Suprapubic skin (tissue), 4 donors: ENCODE results near the gene TTC28. TPM values are rescaled to one million over a fixed set of nuclear protein-coding genes. Genes with fewer than 3 reads are reported as not detected.
"Not testable (repeated sequence)": the region's sequence is repeated elsewhere in the genome, so short reads cannot be mapped to it uniquely, and the experiment has no call there.

ENCODE experiments used
- DNase-seq, 2 donors: peaks; one replicate each; pipeline ENCODE4 v3.0.0-alpha.2; 2019; ENCODE audit warnings: low spot score in 2 of 2
- H3K27ac ChIP-seq: fragments of 200-600 bp; sonication (generic); one replicate; pipeline ENCODE4 v1.5.1; 2019
- H3K27me3 ChIP-seq: fragments of 200-600 bp; sonication (generic); one replicate; pipeline ENCODE4 v1.5.1; 2019
- H3K36me3 ChIP-seq: fragments of 200-600 bp; sonication (generic); one replicate; pipeline ENCODE4 v1.5.1; 2019
- H3K4me1 ChIP-seq: fragments of 200-600 bp; sonication (generic); one replicate; pipeline ENCODE4 v1.5.1; 2019
- H3K4me3 ChIP-seq: fragments of 200-600 bp; sonication (generic); one replicate; pipeline ENCODE4 v1.5.1; 2019; ENCODE audit warnings: mild to moderate bottlenecking
- H3K9me3 ChIP-seq: fragments of 200-600 bp; sonication (generic); one replicate; pipeline ENCODE4 v1.5.1; 2019
- EP300 ChIP-seq: sonication (generic); formaldehyde crosslinking; IDR thresholded peaks from one replicate; pipeline ENCODE4 v1.6.1; 2017; ENCODE audit warnings: antibody characterized with exemption
- POLR2A ChIP-seq, 2 donors: fragments of 450-650 bp; IDR thresholded peaks; one replicate each; pipeline ENCODE4 v1.6.1; 2017; ENCODE audit warnings: antibody characterized with exemption in 2 of 2, mild to moderate bottlenecking in 2 of 2, moderate library complexity in 2 of 2
- POLR2AphosphoS5 ChIP-seq, 3 donors: sonication (generic); formaldehyde crosslinking; IDR thresholded peaks; one replicate each; pipeline ENCODE4 v1.6.1; 2017; ENCODE audit warnings: antibody characterized with exemption in 3 of 3
- WGBS: methylation state at CpG from one replicate; pipeline ENCODE4 v1.1.5; 2018; 5-methylcytosine and 5-hydroxymethylcytosine counted together
- total RNA-seq, 4 donors: library from RNA; depleted of rRNA; stranded (reverse); fragments of >200 nt; gene quantifications; one replicate each; pipeline ENCODE4 v1.1.0, GENCODE V29; 2016
- TF ChIP-seq, protein P1 (sequence below), 2 donors: fragments of 200-600 bp in 1 of 2; fragments of 450-650 bp in 1 of 2; sonication (generic) in 1 of 2; IDR thresholded peaks; one replicate each; pipeline ENCODE4 v1.5.1; 2016 to 2019; ENCODE audit warnings: antibody characterized with exemption in 2 of 2, mild to moderate bottlenecking in 1 of 2, moderate library complexity in 1 of 2

TTC28 gene
- total RNA-seq, 4 donors from 2014 or later: 8.1 to 23.1 (median 11.7) TPM

DNA sequence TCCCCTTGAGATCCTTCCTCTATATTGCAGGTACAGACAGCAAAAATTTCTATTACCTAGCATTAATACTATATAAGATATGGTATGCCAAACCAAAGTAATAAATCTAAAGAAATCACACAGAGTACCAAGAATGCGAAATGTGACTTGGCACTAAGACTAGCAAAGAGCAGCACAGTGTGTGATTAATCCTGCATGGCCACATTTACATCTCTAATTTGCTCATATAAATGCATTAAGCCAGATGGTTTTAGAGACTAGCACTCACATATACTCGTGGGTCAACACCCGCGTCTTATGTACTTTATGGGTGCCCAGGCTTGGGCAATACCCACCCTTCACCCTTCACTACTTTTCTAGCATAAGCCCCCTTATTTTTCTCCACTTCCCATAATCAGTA, 213.2 kb downstream of the TTC28 start:
- H3K4me1 ChIP-seq: peaks cover 2% of the 10 kb centered on the region
- H3K9me3 ChIP-seq: no peaks in the 10 kb centered on the region
- H3K4me3 ChIP-seq: no peak overlapping the region
- no peak overlapping the region for H3K27ac ChIP-seq
- DNase-seq: no peak
- no peaks in the 10 kb centered on the region for H3K36me3 ChIP-seq
- 87% methylated on average over 4 of the region's 4 CpGs for WGBS
- H3K27me3 ChIP-seq: no peaks in the 10 kb centered on the region
- TF ChIP-seq POLR2A (IDR thresholded peaks at IDR 0.05): no peak
- TF ChIP-seq EP300: no peak
- TF ChIP-seq, protein P1, sequence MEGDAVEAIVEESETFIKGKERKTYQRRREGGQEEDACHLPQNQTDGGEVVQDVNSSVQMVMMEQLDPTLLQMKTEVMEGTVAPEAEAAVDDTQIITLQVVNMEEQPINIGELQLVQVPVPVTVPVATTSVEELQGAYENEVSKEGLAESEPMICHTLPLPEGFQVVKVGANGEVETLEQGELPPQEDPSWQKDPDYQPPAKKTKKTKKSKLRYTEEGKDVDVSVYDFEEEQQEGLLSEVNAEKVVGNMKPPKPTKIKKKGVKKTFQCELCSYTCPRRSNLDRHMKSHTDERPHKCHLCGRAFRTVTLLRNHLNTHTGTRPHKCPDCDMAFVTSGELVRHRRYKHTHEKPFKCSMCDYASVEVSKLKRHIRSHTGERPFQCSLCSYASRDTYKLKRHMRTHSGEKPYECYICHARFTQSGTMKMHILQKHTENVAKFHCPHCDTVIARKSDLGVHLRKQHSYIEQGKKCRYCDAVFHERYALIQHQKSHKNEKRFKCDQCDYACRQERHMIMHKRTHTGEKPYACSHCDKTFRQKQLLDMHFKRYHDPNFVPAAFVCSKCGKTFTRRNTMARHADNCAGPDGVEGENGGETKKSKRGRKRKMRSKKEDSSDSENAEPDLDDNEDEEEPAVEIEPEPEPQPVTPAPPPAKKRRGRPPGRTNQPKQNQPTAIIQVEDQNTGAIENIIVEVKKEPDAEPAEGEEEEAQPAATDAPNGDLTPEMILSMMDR (IDR thresholded peaks at IDR 0.05): no peak
- no peak for TF ChIP-seq POLR2AphosphoS5 (IDR thresholded peaks at IDR 0.05)

DNA sequence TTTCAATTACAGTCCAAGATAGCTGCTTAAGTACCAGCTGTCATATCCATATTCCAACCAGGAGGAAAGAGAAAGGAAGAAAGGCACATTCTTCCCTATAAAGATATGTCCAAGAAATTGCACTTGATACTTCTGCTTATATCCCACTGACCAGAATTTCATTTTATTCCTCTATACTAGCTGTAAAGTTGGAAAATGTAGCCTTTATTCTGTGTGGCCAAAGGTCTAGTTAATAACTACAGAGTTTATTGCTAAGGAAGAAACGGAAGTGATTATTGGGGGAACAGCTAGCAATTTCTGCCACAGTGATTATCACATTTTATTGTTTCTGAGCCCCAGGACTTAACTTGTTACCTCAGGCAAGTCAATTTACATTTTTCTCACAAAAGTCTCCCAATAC, 213.8 kb downstream of the TTC28 start:
- no peaks in the 10 kb centered on the region for H3K36me3 ChIP-seq
- DNase-seq: no peak
- H3K27me3 ChIP-seq: no peaks in the 10 kb centered on the region
- H3K9me3 ChIP-seq: no peaks in the 10 kb centered on the region
- WGBS: 92% methylated on average over 1 of the region's 1 CpG
- no peak overlapping the region for H3K4me3 ChIP-seq
- TF ChIP-seq, protein P1 (IDR thresholded peaks at IDR 0.05): no peak
- TF ChIP-seq POLR2A (IDR thresholded peaks at IDR 0.05) (no peak), EP300 (no peak), POLR2AphosphoS5 (IDR thresholded peaks at IDR 0.05) (no peak)
- H3K27ac ChIP-seq: no peak overlapping the region
- peaks cover 2% of the 10 kb centered on the region for H3K4me1 ChIP-seq

DNA sequence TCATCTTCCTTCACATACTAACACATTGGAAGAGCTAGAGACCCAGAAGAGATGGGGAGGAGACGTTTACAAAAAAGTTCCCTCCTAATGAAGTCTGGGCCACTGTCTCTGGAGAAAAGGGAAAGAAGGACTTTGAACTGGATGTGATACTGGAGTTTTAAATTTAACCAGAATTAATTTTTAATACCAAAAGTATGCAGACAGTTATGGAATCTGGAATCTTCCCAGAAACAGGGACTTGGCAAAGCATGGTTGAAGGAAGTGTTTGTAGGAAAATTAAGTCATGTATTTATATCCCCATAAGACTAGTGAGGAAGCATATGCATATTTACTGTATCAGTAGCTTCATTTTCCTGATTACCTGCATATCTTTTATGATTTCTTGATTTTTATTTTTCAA, 215.5 kb downstream of the TTC28 start:
- Histone ChIP-seq H3K9me3 (no peaks in the 10 kb centered on the region), H3K4me3 (no peak overlapping the region), H3K4me1 (peaks cover 2% of the 10 kb centered on the region), H3K27me3 (no peaks in the 10 kb centered on the region), H3K27ac (no peak overlapping the region), H3K36me3 (no peaks in the 10 kb centered on the region)
- no peak for DNase-seq
- whole genome bisulfite sequencing: 50% methylated on average over 1 of the region's 1 CpG
- TF ChIP-seq POLR2A (IDR thresholded peaks at IDR 0.05) (no peak), EP300 (no peak), POLR2AphosphoS5 (IDR thresholded peaks at IDR 0.05) (no peak)
- TF ChIP-seq, protein P1 (IDR thresholded peaks at IDR 0.05): no peak

DNA sequence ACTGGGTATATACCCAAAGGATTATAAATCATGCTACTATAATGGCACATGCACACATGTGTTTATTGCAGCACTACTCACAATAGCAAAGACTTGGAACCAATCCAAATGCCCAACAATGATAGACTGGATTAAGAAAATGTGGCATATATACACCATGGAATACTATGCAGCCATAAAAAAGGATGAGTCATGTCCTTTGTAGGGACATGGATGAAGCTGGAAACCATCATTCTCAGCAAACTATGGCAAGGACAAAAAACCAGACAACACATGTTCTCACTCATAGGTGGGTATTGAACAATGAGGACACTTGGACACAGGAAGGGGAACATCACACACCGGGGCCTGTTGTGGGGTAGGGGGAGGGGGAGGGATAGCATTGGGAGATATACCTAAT, 216.2 kb downstream of the TTC28 start:
- WGBS: 93% methylated on average over 1 of the region's 1 CpG
- H3K36me3 ChIP-seq, H3K27ac ChIP-seq, DNase-seq, H3K27me3 ChIP-seq, H3K4me1 ChIP-seq, H3K4me3 ChIP-seq, H3K9me3 ChIP-seq: not testable (repeated sequence)

DNA sequence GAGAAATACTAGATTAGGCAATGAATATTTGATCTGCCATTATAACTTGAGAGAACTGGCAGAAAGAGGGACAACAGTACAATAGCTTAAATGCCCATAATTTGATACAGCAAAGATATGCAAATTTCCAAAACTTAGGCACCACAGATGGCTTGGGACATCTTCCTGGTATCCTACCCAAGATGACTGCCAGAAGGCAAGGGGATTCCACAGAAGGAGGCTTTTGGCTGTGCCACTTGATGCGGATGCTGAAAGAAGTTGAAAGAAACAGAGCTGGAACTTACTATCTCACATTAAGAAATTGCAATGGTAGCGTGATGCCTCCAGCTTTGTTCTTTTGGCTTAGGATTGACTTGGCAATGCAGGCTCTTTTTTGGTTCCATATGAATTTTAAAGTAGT, 216.7 kb downstream of the TTC28 start:
- Histone ChIP-seq H3K27ac (no peak overlapping the region), H3K4me1 (peaks cover 2% of the 10 kb centered on the region), H3K36me3 (no peaks in the 10 kb centered on the region), H3K27me3 (no peaks in the 10 kb centered on the region), H3K9me3 (no peaks in the 10 kb centered on the region), H3K4me3 (no peak overlapping the region)
- TF ChIP-seq, protein P1 (IDR thresholded peaks at IDR 0.05): no peak
- TF ChIP-seq EP300 (no peak), POLR2A (IDR thresholded peaks at IDR 0.05) (no peak), POLR2AphosphoS5 (IDR thresholded peaks at IDR 0.05) (no peak)
- 86% methylated on average over 2 of the region's 2 CpGs for WGBS
- DNase-seq: no peak

DNA sequence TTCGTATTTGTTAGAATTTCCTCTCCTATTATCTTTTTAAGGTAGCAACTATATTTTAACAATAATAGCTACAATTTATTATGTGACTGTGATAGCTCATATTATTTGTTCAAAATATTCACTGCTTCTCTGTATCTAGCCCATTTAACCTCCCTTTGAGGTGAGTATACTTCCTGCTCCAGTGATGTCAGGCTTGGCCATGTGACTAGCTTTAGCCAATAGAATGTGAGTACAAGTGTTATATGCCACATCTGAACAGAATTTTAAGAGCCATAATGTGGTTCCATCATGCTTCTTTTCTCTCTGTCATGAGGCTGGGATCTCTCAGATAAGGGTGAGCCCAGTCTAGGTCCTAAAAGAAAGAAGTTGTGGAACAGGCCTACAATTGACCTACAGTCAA, 217.6 kb downstream of the TTC28 start:
- peaks cover 2% of the 10 kb centered on the region for H3K4me1 ChIP-seq
- H3K4me3 ChIP-seq: no peak overlapping the region
- no peak for DNase-seq
- H3K36me3 ChIP-seq: no peaks in the 10 kb centered on the region
- no peak for TF ChIP-seq EP300
- WGBS: 97% methylated on average over 1 of the region's 1 CpG
- no peaks in the 10 kb centered on the region for H3K27me3 ChIP-seq
- no peaks in the 10 kb centered on the region for H3K9me3 ChIP-seq
- no peak overlapping the region for H3K27ac ChIP-seq
